Measurements from ENCODE around the gene VAMP2.

VAMP2 gene

DNA sequence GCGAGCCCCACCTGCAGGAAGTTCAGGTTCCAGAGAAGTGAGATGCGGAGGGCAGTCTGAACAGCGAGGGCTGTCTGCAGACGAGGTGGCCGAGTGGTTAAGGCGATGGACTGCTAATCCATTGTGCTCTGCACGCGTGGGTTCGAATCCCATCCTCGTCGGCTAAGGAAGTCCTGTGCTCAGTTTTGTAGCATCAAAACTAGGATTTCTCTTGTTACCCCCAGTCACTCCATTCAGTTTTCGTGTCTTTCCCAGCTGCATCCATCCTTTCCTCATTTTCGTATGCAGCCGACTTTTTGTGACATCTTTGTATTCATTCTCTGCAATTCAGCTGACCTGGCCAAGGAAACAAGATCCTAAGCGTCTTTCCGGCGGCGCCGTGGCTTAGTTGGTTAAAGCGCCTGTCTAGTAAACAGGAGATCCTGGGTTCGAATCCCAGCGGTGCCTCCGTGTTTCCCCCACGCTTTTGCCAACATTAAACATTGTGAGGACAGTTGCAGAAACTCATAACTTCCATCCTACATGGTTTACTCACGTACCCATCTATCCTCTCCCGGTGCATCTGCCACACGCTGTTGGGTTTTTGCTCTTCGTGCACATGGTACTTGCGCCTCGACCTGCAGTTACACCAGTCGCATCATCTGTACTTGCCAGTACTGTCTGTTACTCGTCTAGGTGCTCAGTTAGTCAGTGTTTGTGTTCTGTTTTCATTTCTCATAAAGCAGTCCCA is 24.2 kb upstream of the VAMP2 start (continued):
- TF ChIP-seq ZBTB48 (tag by site-specific recombination; IDR thresholded peaks at IDR 0.05) (no peak), ZNF747 (tag by site-specific recombination; IDR thresholded peaks at IDR 0.05) (no peak), ZNF777 (tag by site-specific recombination; IDR thresholded peaks at IDR 0.05; ENCODE audit: borderline replicate concordance) (peak; percentile 78; the same call in 1 of the 2 replicates), ZNF544 (tag by site-specific recombination; IDR thresholded peaks at IDR 0.05) (no peak), ZNF26 (tag by site-specific recombination; IDR thresholded peaks at IDR 0.05) (no peak), MYNN (tag by site-specific recombination; IDR thresholded peaks at IDR 0.05; ENCODE audit: borderline replicate concordance) (no peak), ZFP41 (tag by site-specific recombination; IDR thresholded peaks at IDR 0.05; ENCODE audit: borderline replicate concordance) (no peak), ZNF175 (tag by site-specific recombination; IDR thresholded peaks at IDR 0.05) (no peak), ZNF274 (IDR thresholded peaks at IDR 0.05; ENCODE audit: low read length) (no peak), ZNF274 (tag by site-specific recombination; IDR thresholded peaks at IDR 0.05; ENCODE audit: borderline replicate concordance) (no peak), HOXC10 (CRISPR knock-in tag; IDR thresholded peaks at IDR 0.05) (no peak), ZSCAN18 (tag by site-specific recombination; IDR thresholded peaks at IDR 0.05) (peak; percentile 13), ZNF449 (tag by site-specific recombination; IDR thresholded peaks at IDR 0.05) (no peak; the same call in 1 of the 2 replicates), ZNF677 (tag by site-specific recombination; IDR thresholded peaks at IDR 0.05) (peak; percentile 64; the same call in 1 of the 2 replicates), CTCF (tag by site-specific recombination; IDR thresholded peaks at IDR 0.05) (peak; percentile 94), ZSCAN30 (tag by site-specific recombination; IDR thresholded peaks at IDR 0.05) (peak; percentile 63; the same call in 1 of the 2 replicates), ZNF660 (tag by site-specific recombination; IDR thresholded peaks at IDR 0.05) (peak; percentile 78), ZNF792 (tag by site-specific recombination; IDR thresholded peaks at IDR 0.05) (peak; percentile 62; the same call in 1 of the 2 replicates), ZNF174 (tag by site-specific recombination; IDR thresholded peaks at IDR 0.05) (no peak), ZNF280C (tag by site-specific recombination; IDR thresholded peaks at IDR 0.05) (no peak)
- TF ChIP-seq, protein P1, sequence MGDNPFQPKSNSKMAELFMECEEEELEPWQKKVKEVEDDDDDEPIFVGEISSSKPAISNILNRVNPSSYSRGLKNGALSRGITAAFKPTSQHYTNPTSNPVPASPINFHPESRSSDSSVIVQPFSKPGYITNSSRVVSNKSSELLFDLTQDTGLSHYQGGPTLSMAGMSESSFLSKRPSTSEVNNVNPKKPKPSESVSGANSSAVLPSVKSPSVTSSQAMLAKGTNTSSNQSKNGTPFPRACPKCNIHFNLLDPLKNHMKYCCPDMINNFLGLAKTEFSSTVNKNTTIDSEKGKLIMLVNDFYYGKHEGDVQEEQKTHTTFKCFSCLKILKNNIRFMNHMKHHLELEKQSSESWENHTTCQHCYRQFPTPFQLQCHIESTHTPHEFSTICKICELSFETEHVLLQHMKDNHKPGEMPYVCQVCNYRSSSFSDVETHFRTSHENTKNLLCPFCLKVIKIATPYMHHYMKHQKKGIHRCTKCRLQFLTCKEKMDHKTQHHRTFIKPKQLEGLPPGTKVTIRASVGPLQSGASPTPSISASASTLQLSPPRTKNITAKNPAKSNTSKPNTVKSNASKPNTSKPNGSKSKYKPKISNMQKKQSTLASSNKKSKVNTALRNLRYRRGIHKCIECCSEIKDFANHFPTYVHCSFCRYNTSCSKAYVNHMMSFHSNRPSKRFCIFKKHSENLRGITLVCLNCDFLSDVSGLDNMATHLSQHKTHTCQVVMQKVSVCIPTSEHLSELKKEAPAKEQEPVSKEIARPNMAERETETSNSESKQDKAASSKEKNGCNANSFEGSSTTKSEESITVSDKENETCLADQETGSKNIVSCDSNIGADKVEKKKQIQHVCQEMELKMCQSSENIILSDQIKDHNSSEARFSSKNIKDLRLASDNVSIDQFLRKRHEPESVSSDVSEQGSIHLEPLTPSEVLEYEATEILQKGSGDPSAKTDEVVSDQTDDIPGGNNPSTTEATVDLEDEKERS (tag by site-specific recombination; IDR thresholded peaks at IDR 0.05): peak; percentile 93; the same call in 1 of the 2 replicates
- TF ChIP-seq, protein P2, sequence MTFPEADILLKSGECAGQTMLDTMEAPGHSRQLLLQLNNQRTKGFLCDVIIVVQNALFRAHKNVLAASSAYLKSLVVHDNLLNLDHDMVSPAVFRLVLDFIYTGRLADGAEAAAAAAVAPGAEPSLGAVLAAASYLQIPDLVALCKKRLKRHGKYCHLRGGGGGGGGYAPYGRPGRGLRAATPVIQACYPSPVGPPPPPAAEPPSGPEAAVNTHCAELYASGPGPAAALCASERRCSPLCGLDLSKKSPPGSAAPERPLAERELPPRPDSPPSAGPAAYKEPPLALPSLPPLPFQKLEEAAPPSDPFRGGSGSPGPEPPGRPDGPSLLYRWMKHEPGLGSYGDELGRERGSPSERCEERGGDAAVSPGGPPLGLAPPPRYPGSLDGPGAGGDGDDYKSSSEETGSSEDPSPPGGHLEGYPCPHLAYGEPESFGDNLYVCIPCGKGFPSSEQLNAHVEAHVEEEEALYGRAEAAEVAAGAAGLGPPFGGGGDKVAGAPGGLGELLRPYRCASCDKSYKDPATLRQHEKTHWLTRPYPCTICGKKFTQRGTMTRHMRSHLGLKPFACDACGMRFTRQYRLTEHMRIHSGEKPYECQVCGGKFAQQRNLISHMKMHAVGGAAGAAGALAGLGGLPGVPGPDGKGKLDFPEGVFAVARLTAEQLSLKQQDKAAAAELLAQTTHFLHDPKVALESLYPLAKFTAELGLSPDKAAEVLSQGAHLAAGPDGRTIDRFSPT (tag by site-specific recombination; IDR thresholded peaks at IDR 0.05): peak; percentile 99

All from HEK293 (cell line).